Measurements from ENCODE around the gene SLC25A21. TPM values are rescaled to one million over a fixed set of nuclear protein-coding genes. Genes with fewer than 3 reads are reported as not detected.

Gene SLC25A21
- total RNA-seq, 6 experiments from 2014 or later, result 0.09 to 0.37 (median 0.18) TPM; not detected in 1

DNA sequence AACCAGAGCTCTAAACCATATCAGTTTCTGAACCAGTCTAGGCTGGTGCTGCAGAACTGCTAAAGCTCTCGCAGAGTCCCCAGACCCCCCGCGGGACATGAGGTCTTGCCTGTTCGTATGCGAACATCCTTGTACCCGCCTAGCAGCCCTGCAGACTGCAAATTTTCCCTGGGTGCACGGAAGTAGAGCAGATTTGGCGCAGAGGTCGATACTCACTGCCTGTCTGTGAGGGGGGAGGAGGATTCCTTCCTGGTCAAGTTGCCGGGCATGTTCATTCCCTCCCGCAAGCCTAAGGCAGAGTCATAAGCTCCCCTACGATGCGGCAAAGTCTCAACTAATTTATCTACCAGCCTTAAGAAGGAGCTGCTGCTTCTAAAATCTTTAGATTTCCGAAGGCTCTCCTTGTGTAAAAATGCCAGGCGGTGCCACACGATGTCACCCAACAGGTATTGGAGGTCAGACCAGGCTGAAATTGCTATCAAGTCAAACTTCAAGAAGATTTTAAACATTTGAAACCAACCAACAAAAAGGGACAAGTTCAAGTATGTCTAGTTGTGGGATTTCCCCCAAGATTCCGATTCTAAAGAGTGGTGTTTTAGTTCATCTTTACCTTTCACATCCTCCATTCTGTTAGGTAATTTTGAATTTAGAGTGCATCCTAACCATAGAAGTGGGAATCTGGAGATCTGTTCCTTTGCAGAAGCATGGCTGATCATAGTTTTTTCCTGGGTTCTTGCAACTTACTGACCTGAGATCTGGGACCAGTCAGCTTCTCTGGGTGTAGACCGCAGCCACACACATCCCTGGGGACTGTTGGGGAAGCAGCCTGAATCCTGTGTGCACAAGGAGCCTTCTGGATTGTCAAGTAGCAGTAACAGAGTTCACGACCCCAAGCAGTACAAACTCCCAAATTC is 512.3 kb downstream of the SLC25A21 start:
- H3K4me1 ChIP-seq, result peaks cover 0 to 28% (median 7%) of the 10 kb centered on the region in 4 donors
- TF ChIP-seq, protein P1, sequence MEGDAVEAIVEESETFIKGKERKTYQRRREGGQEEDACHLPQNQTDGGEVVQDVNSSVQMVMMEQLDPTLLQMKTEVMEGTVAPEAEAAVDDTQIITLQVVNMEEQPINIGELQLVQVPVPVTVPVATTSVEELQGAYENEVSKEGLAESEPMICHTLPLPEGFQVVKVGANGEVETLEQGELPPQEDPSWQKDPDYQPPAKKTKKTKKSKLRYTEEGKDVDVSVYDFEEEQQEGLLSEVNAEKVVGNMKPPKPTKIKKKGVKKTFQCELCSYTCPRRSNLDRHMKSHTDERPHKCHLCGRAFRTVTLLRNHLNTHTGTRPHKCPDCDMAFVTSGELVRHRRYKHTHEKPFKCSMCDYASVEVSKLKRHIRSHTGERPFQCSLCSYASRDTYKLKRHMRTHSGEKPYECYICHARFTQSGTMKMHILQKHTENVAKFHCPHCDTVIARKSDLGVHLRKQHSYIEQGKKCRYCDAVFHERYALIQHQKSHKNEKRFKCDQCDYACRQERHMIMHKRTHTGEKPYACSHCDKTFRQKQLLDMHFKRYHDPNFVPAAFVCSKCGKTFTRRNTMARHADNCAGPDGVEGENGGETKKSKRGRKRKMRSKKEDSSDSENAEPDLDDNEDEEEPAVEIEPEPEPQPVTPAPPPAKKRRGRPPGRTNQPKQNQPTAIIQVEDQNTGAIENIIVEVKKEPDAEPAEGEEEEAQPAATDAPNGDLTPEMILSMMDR (IDR thresholded peaks at IDR 0.05), result no peak
- no peak for TF ChIP-seq POLR2A (IDR thresholded peaks at IDR 0.05)
- intact Hi-C loops (cut with DNase I), result no loop called here
- H3K36me3 ChIP-seq, result no peaks in the 10 kb centered on the region
- no peaks in the 10 kb centered on the region for H3K9me3 ChIP-seq
- WGBS (ENCODE audit: insufficient coverage, low coverage, low lambda C conversion rate, missing lambda C conversion rate), result 4% methylated on average over 11 of the region's 19 CpGs
- peaks cover 9 to 74% of the 10 kb centered on the region in 2 donors for H3K27me3 ChIP-seq
- no peak for ATAC-seq
- no peak overlapping the region for H3K4me3 ChIP-seq
- no peak overlapping the region for H3K27ac ChIP-seq
- no peak for DNase-seq

- 3% methylated on average over 26 of the region's 35 CpGs for WGBS (ENCODE audit: insufficient coverage, low coverage, low lambda C conversion rate, missing lambda C conversion rate)
- Histone ChIP-seq H3K4me1 (peaks cover 0 to 28% (median 6%) of the 10 kb centered on the region in 4 donors), H3K36me3 (no peaks in the 10 kb centered on the region), H3K27ac (no peak overlapping the region), H3K9me3 (no peaks in the 10 kb centered on the region), H3K4me3 (no peak overlapping the region), H3K27me3 (peaks cover 17 to 76% of the 10 kb centered on the region in 2 donors)
- intact Hi-C loops (cut with DNase I), result no loop called here
- DNase-seq (no peak), ATAC-seq (no peak)
- TF ChIP-seq POLR2A (IDR thresholded peaks at IDR 0.05), result no peak
- TF ChIP-seq, protein P1 (IDR thresholded peaks at IDR 0.05), result no peak
These were observed 513.2 kb downstream of the SLC25A21 start for GRCh38 chr14:36659010-36659821.

DNA sequence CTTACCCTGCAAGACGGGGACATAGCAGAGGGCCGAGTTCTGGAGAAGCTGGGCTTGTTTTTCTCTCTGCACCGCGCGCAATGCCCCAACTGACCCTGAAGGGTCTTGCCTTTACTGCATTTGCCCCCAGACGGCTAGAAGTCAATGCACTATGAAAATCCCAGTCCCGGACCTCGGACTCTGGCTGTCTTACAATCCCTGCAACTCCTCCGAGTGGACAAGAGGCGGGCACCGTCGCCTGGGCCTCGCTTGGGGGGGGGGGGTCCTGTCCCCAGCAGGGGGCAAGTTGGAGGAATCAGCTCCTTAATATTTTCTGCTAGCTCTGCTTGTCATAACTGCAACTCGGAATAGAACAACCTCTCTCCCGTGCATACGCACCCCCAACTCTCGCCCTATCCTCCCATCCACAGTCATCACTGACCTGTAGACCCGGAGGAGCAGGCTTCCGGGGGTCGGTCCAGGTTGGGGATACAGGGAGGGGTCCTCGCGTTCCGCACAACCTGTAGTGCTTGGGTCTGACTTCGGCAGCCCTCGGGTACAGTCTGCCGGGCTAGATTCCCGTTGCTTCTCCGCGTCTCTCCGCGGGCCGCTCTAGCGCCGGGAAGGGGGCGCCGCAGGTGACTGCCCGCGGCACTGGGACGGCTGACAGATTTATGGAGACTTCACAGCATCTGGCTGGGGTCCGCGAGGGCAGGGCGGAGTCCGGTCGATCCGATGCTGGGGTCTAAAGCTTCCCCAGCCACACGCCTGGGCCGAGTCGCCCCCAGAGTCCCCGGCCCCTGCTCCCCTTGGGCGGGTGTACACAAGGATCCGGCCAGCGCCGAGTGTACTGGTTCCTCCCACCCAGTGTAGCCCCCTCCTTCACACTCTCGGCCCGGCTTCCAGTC is 514.0 kb downstream of the SLC25A21 start:
- ATAC-seq, result no peak
- H3K4me3 ChIP-seq, result no peak overlapping the region
- WGBS (ENCODE audit: insufficient coverage, low coverage, low lambda C conversion rate, missing lambda C conversion rate), result 5% methylated on average over 18 of the region's 55 CpGs
- H3K9me3 ChIP-seq, result no peaks in the 10 kb centered on the region
- peaks cover 0 to 21% (median 3%) of the 10 kb centered on the region in 4 donors for H3K4me1 ChIP-seq
- DNase-seq, result no peak
- TF ChIP-seq, protein P1 (IDR thresholded peaks at IDR 0.05), result no peak
- TF ChIP-seq POLR2A (IDR thresholded peaks at IDR 0.05), result no peak
- peaks cover 22 to 76% of the 10 kb centered on the region in 2 donors for H3K27me3 ChIP-seq
- no peak overlapping the region for H3K27ac ChIP-seq
- no peaks in the 10 kb centered on the region for H3K36me3 ChIP-seq
- intact Hi-C loops (cut with DNase I), result no loop called here
